Activated naive CD8-positive, alpha-beta T cell treated with anti-CD3 and anti-CD28 coated beads for 36 hours (primary cell): ENCODE data around the gene OIT3. TPM values are rescaled to one million over a fixed set of nuclear protein-coding genes. Genes with fewer than 3 reads are reported as not detected.
"Not testable (repeated sequence)": the region's sequence is repeated elsewhere in the genome, so short reads cannot be mapped to it uniquely, and the experiment has no call there.

ENCODE experiments used
- DNase-seq: peaks from one replicate; pipeline ENCODE4 v3.0.0; 2021
- H3K27ac Mint-ChIP-seq: one replicate; pipeline ENCODE4 v1.8.0; 2022; ENCODE audit warnings: mild to moderate bottlenecking, moderate library complexity, mixed read lengths
- H3K27me3 Mint-ChIP-seq: one replicate; pipeline ENCODE4 v1.8.0; 2022; ENCODE audit warnings: mild to moderate bottlenecking, mixed read lengths
- H3K36me3 Mint-ChIP-seq: one replicate; pipeline ENCODE4 v1.8.0; 2021; ENCODE audit warnings: mild to moderate bottlenecking, mixed read lengths
- H3K4me1 Mint-ChIP-seq: one replicate; pipeline ENCODE4 v1.8.0; 2021; ENCODE audit warnings: mixed read lengths
- H3K4me3 Mint-ChIP-seq: one replicate; pipeline ENCODE4 v1.8.0; 2022; ENCODE audit warnings: mild to moderate bottlenecking, moderate library complexity, mixed read lengths
- H3K9me3 Mint-ChIP-seq: one replicate; pipeline ENCODE4 v1.8.0; 2022; ENCODE audit warnings: mixed read lengths
- total RNA-seq, 2 experiments: library from RNA; stranded (reverse); gene quantifications; one replicate each; pipeline ENCODE4 v1.2.3, GENCODE V29; 2021

Gene OIT3
- total RNA-seq, 2 experiments from 2014 or later, result not detected

GRCh38 chr10:72887043-72887442, 6.5 kb upstream of the OIT3 start:
- Mint-ChIP-seq H3K4me3 (peak overlapping the region; percentile 70), H3K27ac (peak overlapping the region; percentile 88), H3K9me3 (peaks cover 6% of the 10 kb centered on the region), H3K27me3 (no peaks in the 10 kb centered on the region), H3K36me3 (peaks cover 40% of the 10 kb centered on the region), H3K4me1 (peaks cover 12% of the 10 kb centered on the region)
- DNase-seq, result peak; percentile 16

GRCh38 chr10:72888151-72888638, 5.3 kb upstream of the OIT3 start:
- no peak overlapping the region for H3K4me3 Mint-ChIP-seq
- H3K27ac Mint-ChIP-seq, result no peak overlapping the region
- H3K27me3 Mint-ChIP-seq, result no peaks in the 10 kb centered on the region
- peaks cover 33% of the 10 kb centered on the region for H3K36me3 Mint-ChIP-seq
- peaks cover 12% of the 10 kb centered on the region for H3K4me1 Mint-ChIP-seq
- no peak for DNase-seq
- no peaks in the 10 kb centered on the region for H3K9me3 Mint-ChIP-seq

DNA sequence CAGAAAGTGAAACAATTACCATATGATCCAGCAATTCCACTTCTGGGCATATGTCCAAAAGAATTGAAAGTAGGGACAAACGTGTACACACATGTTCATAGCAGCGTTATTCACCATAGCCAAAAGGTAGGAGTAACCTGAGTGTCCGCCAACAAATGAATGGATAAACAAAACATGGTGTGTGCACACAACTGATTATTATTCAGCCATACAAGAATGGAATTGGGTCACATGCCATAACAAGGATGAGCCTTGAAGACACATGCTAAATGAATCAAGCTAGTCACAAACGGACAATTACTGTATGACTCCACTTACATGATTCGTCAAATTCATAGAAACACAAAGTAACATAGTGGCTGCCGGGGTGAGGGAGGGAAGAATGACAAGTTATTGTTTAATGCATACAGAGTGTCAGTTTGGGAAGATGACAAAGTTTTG, 4.1 kb upstream of the OIT3 start:
- H3K27ac Mint-ChIP-seq, result no peak overlapping the region
- H3K9me3 Mint-ChIP-seq, result no peaks in the 10 kb centered on the region
- H3K4me1 Mint-ChIP-seq, result peaks cover 12% of the 10 kb centered on the region
- peaks cover 28% of the 10 kb centered on the region for H3K36me3 Mint-ChIP-seq
- no peak overlapping the region for H3K4me3 Mint-ChIP-seq
- peaks cover 1% of the 10 kb centered on the region for H3K27me3 Mint-ChIP-seq
- DNase-seq, result no peak

DNA sequence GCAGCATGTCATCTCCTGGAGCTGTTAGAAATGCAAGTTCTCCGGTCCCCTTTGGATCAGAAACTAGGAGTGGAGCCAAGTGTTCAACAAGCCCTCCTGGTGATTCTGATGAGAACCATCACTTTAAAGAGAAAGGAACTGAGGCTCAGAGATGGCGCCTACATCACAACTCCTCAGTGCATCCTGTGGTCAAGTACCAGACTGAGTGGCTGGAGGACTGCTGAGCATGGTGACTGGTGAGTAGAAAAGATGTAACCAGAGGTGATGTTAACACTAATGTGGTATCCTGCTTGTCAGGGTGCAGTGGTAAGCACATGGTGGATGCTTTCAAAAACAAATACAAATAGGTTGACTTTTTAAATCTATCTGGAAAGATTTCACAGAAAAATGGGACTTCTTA, 3.5 kb upstream of the OIT3 start:
- H3K4me3 Mint-ChIP-seq, result no peak overlapping the region
- H3K27me3 Mint-ChIP-seq, result peaks cover 8% of the 10 kb centered on the region

GRCh38 chr10:72895236-72895850, 1.8 kb downstream of the OIT3 start:
- no peak for DNase-seq
- H3K4me3 Mint-ChIP-seq, result no peak overlapping the region
- no peaks in the 10 kb centered on the region for H3K9me3 Mint-ChIP-seq
- peaks cover 17% of the 10 kb centered on the region for H3K27me3 Mint-ChIP-seq
- no peak overlapping the region for H3K27ac Mint-ChIP-seq
- no peaks in the 10 kb centered on the region for H3K4me1 Mint-ChIP-seq
- no peaks in the 10 kb centered on the region for H3K36me3 Mint-ChIP-seq

More for the DNA sequence above, 3.5 kb upstream of the OIT3 start:
- no peak for DNase-seq
- no peaks in the 10 kb centered on the region for H3K9me3 Mint-ChIP-seq
- peaks cover 25% of the 10 kb centered on the region for H3K36me3 Mint-ChIP-seq
- H3K27ac Mint-ChIP-seq, result no peak overlapping the region
- H3K4me1 Mint-ChIP-seq, result peaks cover 12% of the 10 kb centered on the region

GRCh38 chr10:72898616-72899015, 5.1 kb downstream of the OIT3 start:
- DNase-seq, result no peak
- Mint-ChIP-seq H3K27ac (no peak overlapping the region), H3K9me3 (no peaks in the 10 kb centered on the region), H3K27me3 (peaks cover 17% of the 10 kb centered on the region), H3K4me3 (no peak overlapping the region), H3K4me1 (no peaks in the 10 kb centered on the region), H3K36me3 (no peaks in the 10 kb centered on the region)

GRCh38 chr10:72899545-72899944, 6.0 kb downstream of the OIT3 start:
- no peak overlapping the region for H3K4me3 Mint-ChIP-seq
- H3K27ac Mint-ChIP-seq, result no peak overlapping the region
- DNase-seq, result no peak
- H3K36me3 Mint-ChIP-seq, result no peaks in the 10 kb centered on the region
- H3K9me3 Mint-ChIP-seq, result no peaks in the 10 kb centered on the region
- H3K27me3 Mint-ChIP-seq, result peaks cover 14% of the 10 kb centered on the region
- no peaks in the 10 kb centered on the region for H3K4me1 Mint-ChIP-seq

DNA sequence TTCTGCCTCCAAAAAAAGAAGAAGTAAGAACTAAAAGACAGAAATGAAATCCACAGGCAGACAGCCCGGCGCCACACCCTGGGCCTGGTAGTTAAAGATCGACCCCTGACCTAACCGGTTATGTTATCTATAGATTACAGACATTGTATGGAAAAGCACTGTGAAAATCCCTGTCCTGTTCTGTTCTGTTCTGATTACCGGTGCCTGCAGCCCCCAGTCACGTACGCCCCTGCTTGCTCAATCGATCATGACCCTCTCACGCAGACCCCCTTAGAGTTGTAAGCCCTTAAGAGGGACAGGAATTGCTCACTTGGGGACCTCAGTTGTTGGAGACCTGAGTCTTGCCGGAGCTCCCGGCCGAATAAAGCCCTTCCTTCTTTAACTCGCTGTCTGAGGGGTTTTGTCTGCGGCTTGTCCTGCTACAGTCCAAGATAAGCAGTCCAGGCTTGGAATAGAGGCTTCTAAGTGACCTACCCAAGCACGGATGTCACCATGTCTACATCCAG, 10.5 kb downstream of the OIT3 start:
- not testable (repeated sequence) for H3K4me3 Mint-ChIP-seq, H3K36me3 Mint-ChIP-seq, DNase-seq, H3K4me1 Mint-ChIP-seq, H3K27ac Mint-ChIP-seq, H3K9me3 Mint-ChIP-seq, H3K27me3 Mint-ChIP-seq

DNA sequence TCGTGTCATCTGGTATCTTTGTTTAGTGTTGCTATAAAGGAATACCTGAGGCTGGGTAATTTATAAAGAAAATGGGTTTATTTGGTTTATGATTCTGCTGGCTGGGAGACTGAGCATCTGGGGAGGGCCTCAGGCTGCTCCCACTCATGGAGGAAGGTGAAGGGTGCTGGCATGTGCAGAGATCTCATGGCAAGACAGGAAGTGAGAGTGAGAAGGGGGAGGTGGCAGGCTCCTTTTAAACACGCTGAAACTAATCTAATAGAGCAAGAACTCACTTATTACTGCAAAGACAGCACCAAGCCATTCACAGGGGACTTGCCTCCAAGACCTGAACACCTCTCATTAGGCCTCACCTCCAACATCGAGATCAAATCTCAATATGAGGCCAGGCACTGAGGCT, 11.3 kb downstream of the OIT3 start:
- Mint-ChIP-seq H3K4me3 (no peak overlapping the region), H3K9me3 (no peaks in the 10 kb centered on the region), H3K4me1 (peaks cover 5% of the 10 kb centered on the region), H3K27me3 (no peaks in the 10 kb centered on the region), H3K27ac (no peak overlapping the region), H3K36me3 (no peaks in the 10 kb centered on the region)
- no peak for DNase-seq

- H3K4me3 Mint-ChIP-seq, result no peak overlapping the region
- no peaks in the 10 kb centered on the region for H3K36me3 Mint-ChIP-seq
- H3K4me1 Mint-ChIP-seq, result peaks cover 5% of the 10 kb centered on the region
- no peak for DNase-seq
- no peaks in the 10 kb centered on the region for H3K27me3 Mint-ChIP-seq
- H3K27ac Mint-ChIP-seq, result no peak overlapping the region
- no peaks in the 10 kb centered on the region for H3K9me3 Mint-ChIP-seq
These were observed 12.9 kb downstream of the OIT3 start for GRCh38 chr10:72906446-72906845.

DNA sequence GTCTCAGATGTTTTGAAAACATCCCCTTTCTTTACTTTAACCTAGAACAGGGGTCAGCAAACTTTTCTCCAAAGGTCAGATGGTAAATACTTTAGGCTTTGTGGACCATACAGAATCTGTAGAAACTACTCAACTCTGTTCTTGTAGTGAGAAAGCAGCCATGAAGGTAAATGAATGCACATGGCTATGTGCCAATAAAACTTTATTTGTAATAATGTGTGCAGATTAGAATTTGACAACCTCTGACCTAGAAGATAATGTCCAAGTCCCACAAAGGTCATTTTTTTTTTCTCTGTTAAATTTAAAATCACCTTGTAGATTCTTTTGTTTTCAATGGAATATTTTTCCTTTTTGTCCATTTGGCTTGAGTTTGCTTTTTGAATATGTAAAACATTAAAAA, 17.2 kb downstream of the OIT3 start:
- Mint-ChIP-seq H3K27ac (no peak overlapping the region), H3K36me3 (no peaks in the 10 kb centered on the region), H3K27me3 (no peaks in the 10 kb centered on the region), H3K9me3 (no peaks in the 10 kb centered on the region), H3K4me3 (no peak overlapping the region), H3K4me1 (peaks cover 3% of the 10 kb centered on the region)
- DNase-seq, result no peak

GRCh38 chr10:72911758-72912157, 18.2 kb downstream of the OIT3 start:
- no peak overlapping the region for H3K27ac Mint-ChIP-seq
- H3K27me3 Mint-ChIP-seq, result no peaks in the 10 kb centered on the region

GRCh38 chr10:72912736-72913135, 19.2 kb downstream of the OIT3 start:
- no peaks in the 10 kb centered on the region for H3K4me1 Mint-ChIP-seq
- no peaks in the 10 kb centered on the region for H3K36me3 Mint-ChIP-seq
- no peak overlapping the region for H3K4me3 Mint-ChIP-seq
- no peaks in the 10 kb centered on the region for H3K27me3 Mint-ChIP-seq
- no peak for DNase-seq
- H3K27ac Mint-ChIP-seq, result no peak overlapping the region
- H3K9me3 Mint-ChIP-seq, result no peaks in the 10 kb centered on the region

More at GRCh38 chr10:72911758-72912157, 18.2 kb downstream of the OIT3 start:
- Mint-ChIP-seq H3K36me3 (no peaks in the 10 kb centered on the region), H3K4me3 (no peak overlapping the region), H3K9me3 (no peaks in the 10 kb centered on the region), H3K4me1 (no peaks in the 10 kb centered on the region)
- no peak for DNase-seq

DNA sequence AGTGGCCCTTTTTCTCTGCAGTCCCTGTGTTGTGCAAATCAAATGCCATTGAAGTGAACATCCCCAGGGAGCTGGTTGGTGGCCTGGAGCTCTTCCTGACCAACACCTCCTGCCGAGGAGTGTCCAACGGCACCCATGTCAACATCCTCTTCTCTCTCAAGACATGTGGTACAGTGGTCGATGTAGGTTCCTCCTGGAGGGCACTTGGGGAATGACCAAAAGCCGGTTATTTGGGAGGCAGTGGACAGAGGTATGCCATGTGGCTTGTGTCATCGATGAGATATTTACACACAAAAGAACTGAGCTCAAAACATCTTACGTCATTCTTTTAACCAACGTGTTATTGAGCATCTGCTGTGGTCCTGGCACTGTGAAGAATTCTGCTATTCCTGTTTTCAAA, 19.7 kb downstream of the OIT3 start:
- H3K36me3 Mint-ChIP-seq, result no peaks in the 10 kb centered on the region
- H3K9me3 Mint-ChIP-seq, result no peaks in the 10 kb centered on the region
- no peaks in the 10 kb centered on the region for H3K27me3 Mint-ChIP-seq
- no peak for DNase-seq
- H3K4me1 Mint-ChIP-seq, result no peaks in the 10 kb centered on the region
- H3K27ac Mint-ChIP-seq, result no peak overlapping the region
- H3K4me3 Mint-ChIP-seq, result no peak overlapping the region

- not testable (repeated sequence) for DNase-seq
These were observed 23.7 kb downstream of the OIT3 start for GRCh38 chr10:72917201-72917600.

DNA sequence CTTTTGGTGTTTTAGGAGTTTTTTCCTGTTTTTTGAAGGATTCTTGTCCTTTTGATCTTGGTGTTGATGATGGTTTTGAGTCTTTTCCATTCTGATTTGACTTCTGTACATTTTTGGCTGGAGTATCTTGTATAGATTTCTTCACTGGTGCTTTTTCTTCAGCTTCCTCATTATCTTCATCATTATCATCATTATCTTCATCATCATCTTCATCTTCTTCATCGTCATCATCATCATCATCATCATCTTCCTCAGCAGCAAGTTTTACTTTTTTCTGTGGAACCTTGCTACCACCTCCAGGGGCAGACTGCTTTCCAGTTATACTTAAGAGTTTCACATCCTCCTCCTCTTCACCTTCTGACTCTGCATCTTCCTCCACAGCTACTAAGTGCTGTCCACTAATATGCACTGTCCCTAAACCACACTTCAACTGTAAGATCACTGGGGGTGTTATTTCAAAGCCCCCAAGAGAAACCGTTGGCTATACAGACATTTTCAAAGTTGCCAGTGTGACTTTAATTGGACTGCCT, 24.3 kb downstream of the OIT3 start:
- H3K9me3 Mint-ChIP-seq, result peaks cover 21% of the 10 kb centered on the region
- H3K27ac Mint-ChIP-seq, H3K4me3 Mint-ChIP-seq, H3K4me1 Mint-ChIP-seq, H3K36me3 Mint-ChIP-seq, DNase-seq, H3K27me3 Mint-ChIP-seq: not testable (repeated sequence)

More at GRCh38 chr10:72917201-72917600, 23.7 kb downstream of the OIT3 start:
- H3K4me3 Mint-ChIP-seq, H3K27ac Mint-ChIP-seq, H3K4me1 Mint-ChIP-seq, H3K36me3 Mint-ChIP-seq, H3K27me3 Mint-ChIP-seq: not testable (repeated sequence)
- H3K9me3 Mint-ChIP-seq, result peaks cover 18% of the 10 kb centered on the region
